HepG2 (cell line): ENCODE measurements around the gene SEMA6B. TPM values are rescaled to one million over a fixed set of nuclear protein-coding genes. Genes with fewer than 3 reads are reported as not detected.
A peak's percentile ranks its signal among the peaks of the same experiment; 100 is the strongest.

ENCODE experiments used
- AHDC1 ChIP-seq: sonication (generic); formaldehyde crosslinking; IDR thresholded peaks from 2 replicates; pipeline ENCODE4 v1.5.1; 2020; ENCODE audit warnings: mild to moderate bottlenecking, missing genetic modification reagents, borderline replicate concordance
- GABPB1 ChIP-seq: IDR thresholded peaks from 2 replicates; pipeline ENCODE4 v1.6.1; 2016; ENCODE audit warnings: mild to moderate bottlenecking, missing genetic modification reagents, moderate library complexity, missing compliant biosample characterization
- HNRNPLL ChIP-seq: fragments of 200-400 bp; formaldehyde crosslinking; IDR thresholded peaks from 2 replicates; pipeline ENCODE4 v1.6.1; 2017; ENCODE audit warnings: mild to moderate bottlenecking, low read depth, low read length; ENCODE audit not compliant: poor library complexity, severe bottlenecking
- LCORL ChIP-seq, 2 experiments: fragments of 450-650 bp in 1 of 2; sonication (generic) in 1 of 2; formaldehyde crosslinking in 1 of 2; IDR thresholded peaks; 2 replicates each; pipeline versions ENCODE4 v1.5.0 to v1.6.1; 2017 to 2020; ENCODE audit warnings: antibody characterized with exemption in 1 of 2, missing genetic modification reagents in 1 of 2
- MTA3 ChIP-seq: sonication (generic); formaldehyde crosslinking; IDR thresholded peaks from 2 replicates; pipeline ENCODE4 v1.4.0; 2020; ENCODE audit warnings: missing genetic modification reagents
- NCOR1 ChIP-seq: fragments of 200-600 bp; sonication (generic); IDR thresholded peaks from 2 replicates; pipeline ENCODE4 v1.7.0; 2017; ENCODE audit warnings: antibody characterized with exemption, low read length, borderline replicate concordance
- STAG1 ChIP-seq: sonication (generic); formaldehyde crosslinking; IDR thresholded peaks from 2 replicates; pipeline ENCODE4 v1.4.0; 2020; ENCODE audit warnings: missing genetic modification reagents
- TFDP2 ChIP-seq: sonication (generic); formaldehyde crosslinking; IDR thresholded peaks from 2 replicates; pipeline ENCODE4 v1.4.0; 2020; ENCODE audit warnings: missing genetic modification reagents
- THAP7 ChIP-seq: sonication (generic); formaldehyde crosslinking; IDR thresholded peaks from 2 replicates; pipeline ENCODE4 v1.8.1; 2023; ENCODE audit warnings: mild to moderate bottlenecking, missing genetic modification reagents
- TRIM24 ChIP-seq: sonication (generic); formaldehyde crosslinking; IDR thresholded peaks from 2 replicates; pipeline ENCODE4 v1.8.0; 2022; ENCODE audit warnings: mild to moderate bottlenecking, missing genetic modification reagents
- XRCC5 ChIP-seq: fragments of 200-400 bp; formaldehyde crosslinking; optimal IDR thresholded peaks from 2 replicates; pipeline ENCODE3; 2017; ENCODE audit warnings: mild to moderate bottlenecking, low read length
- polyA plus RNA-seq, 8 experiments: library from polyadenylated mRNA; depleted of rRNA in 3 of 8; stranded (reverse) in 7 of 8; unstranded in 1 of 8; fragments of >200 nt; fragmentation: Illumina TruSeq in 4 of 8; extraction: Trizol in 4 of 8; gene quantifications; 2 replicates each; pipeline versions ENCODE4 v1.2.1 to v1.2.3, GENCODE V29; 2011 to 2016; ENCODE audit warnings: low read depth in 4 of 8, missing spikeins in 1 of 8, mixed read lengths in 1 of 8; ENCODE audit not compliant: insufficient read depth in 1 of 8
- total RNA-seq, 5 experiments: library from RNA; depleted of rRNA; stranded (reverse); fragments of >200 nt; fragmentation: Illumina TruSeq; extraction: Trizol; gene quantifications; 2 replicates each; pipeline ENCODE4 v1.2.3, GENCODE V29; 2016; ENCODE audit warnings: low read depth in 1 of 5
- TF ChIP-seq, protein P1 (sequence below): sonication (generic); formaldehyde crosslinking; IDR thresholded peaks from 2 replicates; pipeline ENCODE4 v1.4.0; 2020; ENCODE audit warnings: missing genetic modification reagents, borderline replicate concordance

The SEMA6B gene
- total and polyA plus RNA-seq, 2 of the 13 experiments (the other 11 are each of a cell fraction or from before 2014, with no cell fraction given) = 45.5 to 67.1 TPM

- TF ChIP-seq AHDC1 (CRISPR knock-in tag) (no peak), XRCC5 (peak; percentile 71), LCORL (IDR thresholded peaks at IDR 0.05) (no peak), LCORL (CRISPR knock-in tag; IDR thresholded peaks at IDR 0.05) (peak; percentile 94), GABPB1 (peak; percentile 35; the same call in 1 of the 2 replicates), NCOR1 (peak; percentile 48), TFDP2 (CRISPR knock-in tag) (peak; percentile 32; the same call in 1 of the 2 replicates), HNRNPLL (peak; percentile 40), MTA3 (CRISPR knock-in tag) (no peak), STAG1 (peak; percentile 68), TRIM24 (CRISPR knock-in tag) (0 out of 2 replicates have a peak, but pooled peaks have one; percentile 6), THAP7 (0 out of 2 replicates have a peak, but pooled peaks have one; percentile 36)
- TF ChIP-seq, protein P1, sequence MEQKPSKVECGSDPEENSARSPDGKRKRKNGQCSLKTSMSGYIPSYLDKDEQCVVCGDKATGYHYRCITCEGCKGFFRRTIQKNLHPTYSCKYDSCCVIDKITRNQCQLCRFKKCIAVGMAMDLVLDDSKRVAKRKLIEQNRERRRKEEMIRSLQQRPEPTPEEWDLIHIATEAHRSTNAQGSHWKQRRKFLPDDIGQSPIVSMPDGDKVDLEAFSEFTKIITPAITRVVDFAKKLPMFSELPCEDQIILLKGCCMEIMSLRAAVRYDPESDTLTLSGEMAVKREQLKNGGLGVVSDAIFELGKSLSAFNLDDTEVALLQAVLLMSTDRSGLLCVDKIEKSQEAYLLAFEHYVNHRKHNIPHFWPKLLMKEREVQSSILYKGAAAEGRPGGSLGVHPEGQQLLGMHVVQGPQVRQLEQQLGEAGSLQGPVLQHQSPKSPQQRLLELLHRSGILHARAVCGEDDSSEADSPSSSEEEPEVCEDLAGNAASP (CRISPR knock-in tag) = peak; percentile 72; the same call in 1 of the 2 replicates
Measured at GRCh38 chr19:4523306-4524110, 36.0 kb downstream of the SEMA6B start (continued).
